Skeletal muscle cell (primary cell): ENCODE data around the gene FOXR2.

Experiments
- DNase-seq: peaks from one replicate; pipeline ENCODE4 v3.0.0-alpha.2; 2010; ENCODE audit warnings: low read depth
- H3K4me3 ChIP-seq: 2 replicates; pipeline ENCODE4 v1.5.1; 2011; ENCODE audit warnings: low read depth, mild to moderate bottlenecking, control low read depth, low read length, moderate library complexity

Gene FOXR2, protein sequence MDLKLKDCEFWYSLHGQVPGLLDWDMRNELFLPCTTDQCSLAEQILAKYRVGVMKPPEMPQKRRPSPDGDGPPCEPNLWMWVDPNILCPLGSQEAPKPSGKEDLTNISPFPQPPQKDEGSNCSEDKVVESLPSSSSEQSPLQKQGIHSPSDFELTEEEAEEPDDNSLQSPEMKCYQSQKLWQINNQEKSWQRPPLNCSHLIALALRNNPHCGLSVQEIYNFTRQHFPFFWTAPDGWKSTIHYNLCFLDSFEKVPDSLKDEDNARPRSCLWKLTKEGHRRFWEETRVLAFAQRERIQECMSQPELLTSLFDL

DNA sequence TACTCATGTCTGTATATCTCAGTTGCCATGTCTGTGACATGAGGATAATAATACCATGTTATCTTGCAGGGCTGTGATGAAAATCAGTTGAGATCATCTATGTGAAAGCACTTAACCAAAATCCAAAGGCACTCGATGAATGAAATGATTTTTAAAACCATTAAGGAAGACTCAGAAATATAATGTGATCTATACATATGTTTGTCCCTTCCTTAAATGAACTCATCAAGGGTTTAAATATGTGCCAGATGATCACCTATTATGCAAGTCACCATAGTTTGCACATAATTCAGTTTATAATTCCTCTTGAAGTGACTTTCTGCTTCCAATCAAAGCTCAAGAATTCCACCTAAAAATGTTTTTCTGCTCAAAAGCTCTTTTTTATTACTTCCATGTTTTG, at the start of gene FOXR2:
TSS of gene FOXR2 (plus strand) at position 301 of the 400 bp plus-strand sequence. CDS start 312 bp downstream, outside the sequence.
- no peak within 1 kb of the TSS for H3K4me3 ChIP-seq
- no peak for DNase-seq

DNA sequence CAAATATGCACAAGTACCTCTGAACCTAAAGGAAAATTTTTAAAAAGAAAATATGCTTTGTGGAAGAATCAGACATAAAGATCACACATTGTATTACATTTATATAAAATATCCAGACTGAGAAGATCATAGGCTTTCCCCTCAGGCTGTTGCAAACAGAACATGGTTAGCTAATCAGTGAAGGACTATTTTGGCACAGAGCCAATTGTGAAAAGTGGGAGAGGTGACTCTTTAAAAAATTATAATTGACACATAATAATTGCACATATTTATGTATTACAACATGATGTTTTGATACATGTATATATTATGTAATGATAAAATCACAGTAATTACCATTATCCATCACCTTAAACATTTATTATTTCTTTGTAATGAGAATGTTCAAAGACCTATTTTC, 44.1 kb upstream of the FOXR2 start:
- H3K4me3 ChIP-seq, result no peak overlapping the region
- DNase-seq, result no peak

DNA sequence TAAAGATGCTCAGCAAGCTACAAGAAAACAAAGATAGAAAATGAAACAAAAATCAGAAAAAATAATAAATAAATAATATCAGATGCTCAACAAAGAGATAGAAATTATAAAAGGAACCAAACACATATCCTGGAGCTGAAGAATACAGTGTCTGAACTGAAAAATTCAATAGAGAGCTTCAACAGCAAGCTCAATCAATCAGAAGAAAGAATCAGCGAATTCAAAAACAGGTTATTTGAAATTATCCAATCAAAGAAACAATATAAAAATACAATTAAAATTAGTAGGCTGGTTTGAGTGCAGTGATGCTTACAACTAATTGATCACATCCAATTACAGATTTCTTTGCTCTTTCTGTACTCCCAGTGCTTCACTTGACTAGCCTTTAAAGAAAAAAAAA, 40.8 kb upstream of the FOXR2 start:
- DNase-seq, result no peak
- H3K4me3 ChIP-seq, result no peak overlapping the region

DNA sequence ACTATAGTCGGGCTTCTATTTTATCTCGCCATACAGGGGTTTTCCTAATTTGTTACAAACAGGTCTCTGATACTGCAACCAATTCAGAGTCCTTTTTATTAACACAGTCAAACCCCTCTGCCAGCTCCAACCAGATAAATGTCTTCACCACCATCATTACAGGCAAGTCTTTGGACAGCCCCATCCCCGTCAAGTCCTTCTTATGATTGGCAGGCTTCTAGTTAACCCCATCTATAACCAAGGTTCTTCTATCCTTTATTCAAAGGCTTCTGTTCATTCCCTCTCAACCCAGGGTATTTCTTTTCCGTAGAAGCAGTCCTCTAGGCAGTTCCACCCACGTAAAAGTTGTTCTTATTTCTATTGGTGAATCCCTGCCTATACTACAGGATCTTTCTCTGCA, 29.9 kb upstream of the FOXR2 start:
- no peak for DNase-seq

DNA sequence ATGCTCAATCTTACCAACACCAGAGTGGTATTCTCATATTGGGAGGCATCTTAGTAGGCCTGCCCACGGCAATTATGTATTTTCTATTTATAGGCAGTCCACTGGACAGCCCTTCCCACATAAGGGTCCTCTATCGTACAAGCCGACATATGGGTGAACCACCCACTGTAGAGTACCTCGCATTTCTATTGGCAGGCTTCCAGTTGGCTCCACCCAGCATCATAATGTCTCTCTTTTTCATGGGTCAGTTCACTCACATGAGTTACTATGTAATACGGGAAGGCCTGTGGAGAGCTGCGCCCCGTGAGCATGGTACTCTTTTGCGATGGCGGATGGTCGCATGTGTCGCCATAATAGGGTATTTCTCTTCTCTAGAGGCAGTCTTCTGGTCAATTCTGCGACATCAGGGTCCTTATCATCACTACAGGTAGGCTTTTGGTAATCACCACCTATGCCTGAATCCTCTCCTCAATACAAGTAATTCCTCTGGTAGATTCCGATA, 29.4 kb upstream of the FOXR2 start:
- DNase-seq, result no peak
- H3K4me3 ChIP-seq, result no peak overlapping the region

More for the DNA sequence above, 29.9 kb upstream of the FOXR2 start:
- H3K4me3 ChIP-seq, result no peak overlapping the region

DNA sequence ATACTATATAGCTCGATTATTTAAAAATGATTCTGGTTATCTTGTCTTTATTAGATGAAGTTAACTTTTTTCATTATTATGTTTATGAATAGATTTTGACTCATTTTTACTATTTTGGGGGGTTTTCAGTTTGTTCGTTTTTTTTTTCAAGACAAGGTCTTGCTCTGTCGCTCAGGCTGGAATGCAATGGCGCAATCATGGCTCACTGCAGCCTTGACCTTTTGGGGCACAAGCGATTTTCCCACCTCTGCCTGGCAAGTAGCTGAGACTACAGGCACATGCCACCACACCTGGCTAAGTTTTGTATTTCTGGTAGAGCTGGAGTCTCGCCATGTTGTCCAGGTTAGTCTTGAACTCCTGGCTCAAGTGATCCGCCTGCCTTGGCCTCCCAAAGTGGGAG, 24.9 kb upstream of the FOXR2 start:
- no peak overlapping the region for H3K4me3 ChIP-seq
- no peak for DNase-seq

DNA sequence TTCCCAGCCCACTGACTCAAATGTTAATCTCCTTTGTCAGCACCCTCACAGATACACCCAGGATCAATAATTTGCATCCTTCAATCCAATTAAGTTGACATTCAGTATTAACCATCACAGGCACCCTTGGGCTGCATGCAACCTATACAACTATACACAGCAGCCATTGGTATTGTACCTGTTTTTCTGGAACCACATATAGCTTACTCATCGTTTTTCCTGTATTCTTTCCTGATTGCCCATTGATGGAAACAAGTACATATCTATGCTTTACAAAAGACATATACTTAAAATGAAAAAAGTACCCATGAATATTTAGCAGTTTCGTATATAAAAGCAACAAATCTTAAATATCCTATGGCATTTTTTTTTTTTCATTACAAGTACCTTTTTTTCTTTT, 3.7 kb upstream of the FOXR2 start:
- H3K4me3 ChIP-seq, result no peak overlapping the region
- no peak for DNase-seq

DNA sequence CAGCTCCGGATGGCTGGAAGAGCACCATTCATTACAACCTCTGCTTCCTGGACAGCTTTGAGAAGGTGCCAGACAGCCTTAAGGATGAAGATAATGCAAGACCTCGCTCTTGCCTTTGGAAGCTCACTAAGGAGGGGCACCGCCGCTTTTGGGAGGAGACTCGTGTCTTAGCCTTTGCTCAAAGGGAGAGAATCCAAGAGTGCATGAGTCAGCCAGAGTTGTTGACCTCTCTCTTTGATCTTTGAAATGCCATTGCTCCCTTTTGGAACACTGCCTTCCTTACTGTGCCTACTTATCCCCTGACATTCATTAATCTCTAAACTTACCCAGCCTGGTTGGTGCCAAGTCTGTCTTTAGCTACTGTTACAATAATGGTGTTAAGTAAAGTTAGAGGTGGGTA, 1.2 kb downstream of the FOXR2 start:
- DNase-seq, result no peak
- no peak overlapping the region for H3K4me3 ChIP-seq

DNA sequence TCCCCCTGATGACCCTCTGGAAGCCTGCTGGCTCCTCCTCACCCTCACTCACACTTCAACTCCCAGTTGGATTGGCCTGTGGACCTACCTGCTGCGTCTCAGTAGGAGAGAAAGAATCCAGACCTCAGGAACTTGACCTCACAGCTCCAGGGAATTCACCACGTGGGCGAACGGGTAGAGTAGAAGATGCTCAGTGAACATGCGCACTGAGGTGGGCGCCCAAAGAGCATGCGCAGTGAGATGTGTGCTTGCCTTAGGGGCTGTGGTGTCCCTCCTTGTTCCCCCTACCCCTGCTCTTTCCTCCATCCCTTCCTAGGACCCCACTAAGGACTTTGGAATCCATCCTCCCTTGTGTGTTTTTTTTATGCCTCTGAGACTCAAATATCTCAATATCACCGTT, 12.9 kb downstream of the FOXR2 start:
- H3K4me3 ChIP-seq, result no peak overlapping the region
- no peak for DNase-seq

DNA sequence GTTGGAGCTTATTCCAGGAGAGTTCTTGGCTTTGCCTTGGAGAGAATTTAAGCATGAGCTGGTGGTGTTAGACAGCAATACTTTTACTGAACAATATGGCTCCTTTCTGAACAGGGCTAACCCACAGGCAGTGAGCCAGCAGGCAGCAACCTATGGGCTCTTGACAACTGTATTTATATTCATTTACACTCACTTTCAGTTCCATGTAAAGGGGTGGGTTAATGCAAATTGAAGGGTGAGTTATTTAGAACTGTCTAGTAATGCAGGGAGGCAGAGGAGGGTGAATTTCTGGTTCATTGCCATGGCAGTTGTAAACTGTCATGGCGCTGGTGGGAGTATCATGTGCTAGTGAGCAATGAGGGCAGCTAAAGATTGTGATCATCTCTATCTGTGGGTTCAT, 15.7 kb downstream of the FOXR2 start:
- H3K4me3 ChIP-seq, result no peak overlapping the region
- no peak for DNase-seq

DNA sequence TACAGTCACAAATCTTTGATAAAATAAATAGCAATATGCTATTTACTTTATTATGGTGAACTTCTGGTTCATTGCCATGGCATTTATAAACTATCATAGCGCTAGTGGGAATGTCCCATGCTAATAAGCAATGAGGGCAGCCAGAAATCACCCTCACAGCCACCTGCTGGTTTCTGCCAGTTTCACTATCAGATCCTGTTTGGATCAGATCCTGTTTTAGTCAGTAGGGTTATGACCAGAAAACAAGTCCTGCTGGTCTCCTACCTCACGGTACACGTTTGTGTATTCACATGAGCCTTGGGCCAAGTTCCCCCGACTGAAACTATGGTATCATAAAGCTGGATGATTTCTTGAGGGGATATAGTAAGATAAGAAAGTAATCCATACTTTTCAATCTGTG, 17.7 kb downstream of the FOXR2 start:
- H3K4me3 ChIP-seq, result no peak overlapping the region
- no peak for DNase-seq

DNA sequence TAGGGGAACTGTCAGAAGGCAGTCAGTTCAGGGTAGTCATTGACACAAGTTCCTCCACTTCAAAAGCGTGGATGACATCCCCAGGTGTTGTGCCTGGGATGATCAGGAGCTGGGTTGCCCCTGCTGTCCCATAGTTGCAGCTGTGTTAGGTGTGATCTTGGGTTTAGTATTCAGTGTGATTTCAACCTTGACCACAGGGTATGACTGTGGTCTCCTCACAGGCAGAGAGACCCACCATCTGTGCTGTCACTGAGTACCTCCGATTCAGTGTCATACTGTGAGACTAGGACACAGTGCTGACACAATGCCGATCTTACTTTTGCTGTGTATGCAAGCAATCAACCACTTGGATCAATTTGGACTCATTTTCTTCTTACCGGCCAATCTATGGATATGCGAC, 25.2 kb downstream of the FOXR2 start:
- H3K4me3 ChIP-seq, result no peak overlapping the region
- DNase-seq, result no peak

DNA sequence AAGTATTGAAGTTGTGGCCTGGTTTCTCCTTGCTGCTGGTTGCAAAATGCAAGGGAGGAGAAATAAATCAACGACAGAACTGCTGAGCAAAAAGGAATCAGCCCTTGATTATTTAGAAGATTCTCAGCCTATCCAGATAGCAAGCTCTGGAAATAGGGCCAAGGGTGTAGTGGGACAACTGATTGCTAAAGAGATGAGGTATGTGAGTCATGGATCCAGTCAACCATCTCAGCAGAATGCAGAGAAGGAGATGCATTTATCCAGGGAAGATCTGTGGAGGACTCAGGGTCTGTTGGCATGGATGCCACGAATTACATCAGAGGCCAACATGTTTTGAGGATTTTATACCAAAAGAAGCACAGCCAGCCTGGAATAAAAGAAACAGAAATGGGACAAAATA, 36.7 kb downstream of the FOXR2 start:
- no peak for DNase-seq
- no peak overlapping the region for H3K4me3 ChIP-seq

DNA sequence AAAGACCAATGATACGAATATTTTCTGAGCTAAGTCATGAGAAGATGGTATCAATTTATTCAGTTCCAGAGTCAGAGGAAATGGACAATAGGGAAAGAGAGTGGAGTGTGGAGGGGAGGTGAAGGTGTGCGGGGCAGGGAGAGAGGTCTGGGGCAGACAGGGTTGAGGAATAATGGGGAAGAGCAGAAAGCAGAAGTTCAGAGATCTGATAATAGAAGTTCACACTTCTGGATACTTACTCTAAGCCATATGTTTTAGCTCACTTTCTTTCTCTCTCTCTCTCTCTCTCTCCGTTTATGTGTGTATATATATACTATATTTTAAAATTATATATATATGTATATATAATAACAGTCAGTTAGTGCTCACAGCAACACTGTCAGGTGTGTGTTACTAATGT, 40.4 kb downstream of the FOXR2 start:
- DNase-seq, result no peak

DNA sequence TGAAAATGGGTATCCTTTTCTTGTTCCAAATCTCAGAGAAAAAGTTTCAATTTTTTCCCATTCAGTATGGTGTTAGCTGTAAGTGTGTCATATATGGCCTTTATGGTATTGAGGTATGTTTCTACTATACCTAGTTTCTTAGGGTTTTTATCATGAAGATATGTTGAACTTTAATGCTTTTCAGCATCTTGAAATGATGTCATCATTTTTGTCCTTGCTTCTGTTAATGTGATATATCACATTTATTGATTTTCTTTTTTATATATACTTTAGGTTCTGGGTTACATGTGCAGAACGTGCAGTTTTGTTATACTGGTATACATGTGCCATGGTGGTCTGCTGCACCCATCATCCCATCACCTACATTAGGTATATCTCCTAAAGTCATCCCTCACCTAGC, 44.9 kb downstream of the FOXR2 start:
- no peak for DNase-seq
- H3K4me3 ChIP-seq, result no peak overlapping the region

More for the DNA sequence above, 40.4 kb downstream of the FOXR2 start:
- H3K4me3 ChIP-seq, result no peak overlapping the region
